Retinal pigment epithelial cell (primary cell): ENCODE data around the gene ADGRE1.

Source experiments
- DNase-seq: peaks from one replicate; pipeline ENCODE4 v3.0.0-alpha.2; 2010; ENCODE audit warnings: low read depth
- H3K4me3 ChIP-seq: 2 replicates; pipeline ENCODE4 v1.5.1; 2011; ENCODE audit warnings: mild to moderate bottlenecking, low read length, control low read depth, moderate library complexity
- TF ChIP-seq, protein P1 (sequence below): conservative IDR thresholded peaks from 2 replicates; pipeline ENCODE4 v1.5.1; 2011; ENCODE audit warnings: low read depth, low read length, control low read depth, inconsistent platforms

ADGRE1 gene

DNA sequence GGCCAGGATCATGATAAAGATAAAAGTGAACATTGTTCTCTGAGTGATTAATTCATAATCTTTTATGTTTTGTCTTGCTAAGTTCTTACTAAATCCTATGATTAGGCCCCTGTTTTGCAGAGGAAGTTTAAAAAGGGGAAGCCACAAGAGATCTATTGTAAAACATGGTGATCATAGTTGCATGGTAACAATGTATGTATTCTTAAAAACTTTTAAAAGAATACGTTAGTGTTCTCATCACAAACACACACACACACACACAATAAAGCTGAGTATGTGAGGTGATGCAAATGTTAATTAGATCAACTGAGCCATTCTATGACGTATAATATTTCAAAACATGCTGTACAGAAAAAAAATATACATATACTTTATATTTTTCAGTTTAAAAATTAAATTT lies 82.6 kb downstream of the ADGRE1 start:
- TF ChIP-seq, protein P1, sequence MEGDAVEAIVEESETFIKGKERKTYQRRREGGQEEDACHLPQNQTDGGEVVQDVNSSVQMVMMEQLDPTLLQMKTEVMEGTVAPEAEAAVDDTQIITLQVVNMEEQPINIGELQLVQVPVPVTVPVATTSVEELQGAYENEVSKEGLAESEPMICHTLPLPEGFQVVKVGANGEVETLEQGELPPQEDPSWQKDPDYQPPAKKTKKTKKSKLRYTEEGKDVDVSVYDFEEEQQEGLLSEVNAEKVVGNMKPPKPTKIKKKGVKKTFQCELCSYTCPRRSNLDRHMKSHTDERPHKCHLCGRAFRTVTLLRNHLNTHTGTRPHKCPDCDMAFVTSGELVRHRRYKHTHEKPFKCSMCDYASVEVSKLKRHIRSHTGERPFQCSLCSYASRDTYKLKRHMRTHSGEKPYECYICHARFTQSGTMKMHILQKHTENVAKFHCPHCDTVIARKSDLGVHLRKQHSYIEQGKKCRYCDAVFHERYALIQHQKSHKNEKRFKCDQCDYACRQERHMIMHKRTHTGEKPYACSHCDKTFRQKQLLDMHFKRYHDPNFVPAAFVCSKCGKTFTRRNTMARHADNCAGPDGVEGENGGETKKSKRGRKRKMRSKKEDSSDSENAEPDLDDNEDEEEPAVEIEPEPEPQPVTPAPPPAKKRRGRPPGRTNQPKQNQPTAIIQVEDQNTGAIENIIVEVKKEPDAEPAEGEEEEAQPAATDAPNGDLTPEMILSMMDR, result no peak
- DNase-seq, result no peak
- H3K4me3 ChIP-seq, result no peak overlapping the region

DNA sequence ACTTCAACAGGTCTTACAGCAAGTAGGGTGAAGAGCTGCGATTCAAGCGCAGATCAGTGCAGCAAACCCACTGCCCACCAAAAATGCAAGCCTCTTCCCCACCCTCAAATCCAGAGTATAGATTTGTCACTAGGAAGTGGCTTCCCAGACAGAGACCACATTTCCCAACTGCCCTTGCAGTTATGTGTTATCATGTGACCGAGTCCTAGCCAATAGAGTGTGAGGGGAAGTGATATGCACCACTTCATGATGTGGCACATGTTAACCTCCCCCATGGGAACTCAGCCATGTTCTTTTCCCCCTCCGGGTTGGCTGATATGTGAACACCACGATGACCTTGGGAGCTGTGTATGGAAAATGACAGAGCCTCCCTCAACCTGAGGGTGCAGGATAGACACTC lies 83.1 kb downstream of the ADGRE1 start:
- TF ChIP-seq, protein P1, result no peak
- no peak for DNase-seq
- H3K4me3 ChIP-seq, result no peak overlapping the region

DNA sequence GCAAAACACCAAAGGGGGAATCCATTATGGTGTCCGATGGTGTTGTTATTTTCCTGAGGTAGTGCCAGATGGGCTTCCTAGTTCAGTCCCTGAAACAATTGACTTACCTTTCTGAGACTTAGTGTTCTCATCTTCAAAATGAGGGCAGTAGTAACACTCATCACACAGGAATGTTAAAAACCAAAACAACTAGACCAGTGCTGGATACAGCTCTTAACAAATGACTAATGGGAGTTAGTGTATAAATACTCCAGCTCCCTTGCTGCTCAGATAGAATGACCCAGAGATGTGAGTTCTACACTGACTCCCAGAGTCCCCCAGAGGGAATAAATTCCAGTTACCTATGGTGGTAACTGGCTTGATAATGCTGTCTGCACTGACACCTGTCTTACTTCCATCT lies 84.0 kb downstream of the ADGRE1 start:
- TF ChIP-seq, protein P1, result no peak
- no peak for DNase-seq
- H3K4me3 ChIP-seq, result no peak overlapping the region

DNA sequence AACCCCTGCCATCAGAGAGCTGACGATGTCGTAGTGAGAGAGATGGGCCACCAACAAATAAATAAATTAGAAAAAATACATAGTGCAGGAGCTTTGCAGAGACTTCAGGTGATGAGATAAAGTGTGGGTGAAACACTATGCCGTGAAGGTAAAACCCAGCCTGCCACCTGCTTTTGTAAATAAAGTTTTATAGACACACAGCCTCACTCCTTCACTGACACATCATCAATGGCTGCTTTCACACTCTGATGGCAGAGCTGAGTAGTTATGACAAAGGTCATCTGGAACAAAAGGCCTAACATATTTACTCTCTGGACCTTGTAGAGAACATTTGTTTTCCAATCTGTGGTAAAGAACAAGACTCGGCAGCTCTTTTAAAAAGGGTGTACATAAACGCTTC lies 88.8 kb downstream of the ADGRE1 start:
- TF ChIP-seq, protein P1, result no peak
- no peak for DNase-seq

DNA sequence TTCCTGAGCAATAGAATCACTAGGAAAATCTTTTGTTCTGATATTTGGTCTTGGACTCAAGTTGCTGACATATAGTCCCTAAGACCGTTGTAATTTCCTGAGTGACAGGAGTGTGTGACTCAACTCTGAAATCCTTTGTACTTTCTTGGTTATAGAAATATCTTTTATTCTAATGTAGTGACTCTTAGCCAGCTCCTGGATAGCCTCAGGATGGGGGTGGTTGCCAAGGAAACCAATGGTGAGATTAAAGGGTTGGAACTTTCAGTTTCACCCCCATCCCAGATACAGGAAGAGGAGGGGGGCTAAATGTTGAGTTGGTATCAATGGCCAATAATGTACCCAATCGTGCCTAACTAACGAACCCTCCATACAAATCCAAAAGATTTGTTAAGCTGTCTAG lies 92.0 kb downstream of the ADGRE1 start:
- no peak overlapping the region for H3K4me3 ChIP-seq
- TF ChIP-seq, protein P1, result no peak
- no peak for DNase-seq

More for the DNA sequence above, 88.8 kb downstream of the ADGRE1 start:
- H3K4me3 ChIP-seq, result no peak overlapping the region

DNA sequence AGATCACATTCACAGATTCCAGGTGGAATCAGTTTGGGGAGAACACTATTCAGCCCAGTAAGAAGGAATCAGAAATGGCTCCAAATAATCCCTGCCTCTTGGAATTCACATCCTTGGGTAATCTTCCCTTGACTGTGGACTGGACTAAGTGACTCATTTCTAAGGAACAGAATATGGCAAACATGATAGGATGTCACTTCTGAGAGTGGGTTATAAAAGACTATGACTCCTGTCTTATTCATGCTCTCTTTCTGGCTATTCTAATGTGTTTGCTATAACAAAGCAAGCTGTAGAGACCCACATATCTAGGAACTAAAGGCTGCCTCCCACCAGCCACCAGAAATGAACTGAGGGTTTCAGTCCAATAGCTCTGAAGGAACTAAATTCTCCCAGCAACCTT lies 96.1 kb downstream of the ADGRE1 start:
- TF ChIP-seq, protein P1, result no peak
- no peak overlapping the region for H3K4me3 ChIP-seq
- DNase-seq, result no peak

DNA sequence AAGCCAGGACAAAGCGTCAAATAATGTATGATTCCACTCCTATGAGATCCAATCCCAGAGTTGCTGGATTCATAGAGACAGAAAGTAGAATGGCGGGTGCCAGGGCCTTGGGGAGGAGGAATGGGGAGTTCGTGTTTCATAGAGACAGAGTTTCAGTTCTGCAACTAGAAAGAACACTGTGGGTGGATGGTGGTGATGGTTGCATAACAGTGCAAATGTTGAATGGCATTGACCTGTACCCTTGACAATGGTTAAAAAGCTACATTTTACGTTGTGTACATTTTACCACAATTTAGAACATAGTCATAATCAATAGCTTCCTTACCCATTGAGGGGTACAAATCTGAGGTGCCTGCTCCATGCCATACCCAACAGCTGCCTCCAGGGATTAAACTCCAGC lies 100.5 kb downstream of the ADGRE1 start:
- no peak overlapping the region for H3K4me3 ChIP-seq
- TF ChIP-seq, protein P1, result no peak
- DNase-seq, result no peak
